ENCODE measurements around the gene SPG7. TPM values are rescaled to one million over a fixed set of nuclear protein-coding genes. Genes with fewer than 3 reads are reported as not detected.

The SPG7 gene
- total and polyA plus RNA-seq, 9 of the 15 experiments (the other 6 are each of a cell fraction or from before 2014, with no cell fraction given): 5.8 to 89.1 (median 49.4) TPM

- peak; percentile 84 to 96; a peak in 3 of 4 replicates for TF ChIP-seq ETV6 (IDR thresholded peaks at IDR 0.05; ENCODE audit: borderline replicate concordance in 1 of 2, low read depth in 2 of 2, low read length in 1 of 2)
- TF ChIP-seq ETV6 (CRISPR knock-in tag; IDR thresholded peaks at IDR 0.05; ENCODE audit: borderline replicate concordance): no peak
- TF ChIP-seq ZNF696 (CRISPR knock-in tag; conservative IDR thresholded peaks at IDR 0.05): no peak
- TF ChIP-seq ZBTB12 (CRISPR knock-in tag; IDR thresholded peaks at IDR 0.05): peak; percentile 50; the same call in 1 of the 2 replicates
- no peak for TF ChIP-seq HMG20B (CRISPR knock-in tag; IDR thresholded peaks at IDR 0.05)
- TF ChIP-seq POLR2AphosphoS5 (IDR thresholded peaks at IDR 0.05; ENCODE audit: control insufficient read depth, insufficient read depth, low read depth, low read length): peak; percentile 90
- no peak for TF ChIP-seq NEUROD1 (IDR thresholded peaks at IDR 0.05; ENCODE audit: borderline replicate concordance, low read depth, low read length, partially characterized antibody)
- no peak for TF ChIP-seq ZNF79 (CRISPR knock-in tag; IDR thresholded peaks at IDR 0.05; ENCODE audit: low read depth)
- TF ChIP-seq MAZ (CRISPR knock-in tag; conservative IDR thresholded peaks at IDR 0.05 in 1 of 2, IDR thresholded peaks at IDR 0.05 in 1 of 2): peak; percentile 50 to 62; a peak in 3 of 4 replicates
- TF ChIP-seq BRD4 (IDR thresholded peaks at IDR 0.05): no peak
- no peak for TF ChIP-seq TCFL5 (CRISPR knock-in tag; conservative IDR thresholded peaks at IDR 0.05)
- TF ChIP-seq SREBF2 (CRISPR knock-in tag; IDR thresholded peaks at IDR 0.05): no peak
- TF ChIP-seq ZNF263 (CRISPR knock-in tag; IDR thresholded peaks at IDR 0.05; ENCODE audit: borderline replicate concordance): no peak
- TF ChIP-seq ZNF584 (CRISPR knock-in tag; IDR thresholded peaks at IDR 0.05; ENCODE audit: low read depth): no peak
- no peak for TF ChIP-seq RUNX1 (IDR thresholded peaks at IDR 0.05; ENCODE audit: low read depth)
- TF ChIP-seq TSC22D4 (tag; IDR thresholded peaks at IDR 0.05): no peak
- no peak for TF ChIP-seq POLR2AphosphoS2 (IDR thresholded peaks at IDR 0.05; ENCODE audit: low read length)
- TF ChIP-seq STAT5A (IDR thresholded peaks at IDR 0.05; ENCODE audit: borderline replicate concordance, low read length): no peak
- no peak for TF ChIP-seq ZNF282 (CRISPR knock-in tag; IDR thresholded peaks at IDR 0.05)
- 0 out of 2 replicates have a peak, but pooled peaks have one; percentile 59 for TF ChIP-seq ZBTB33 (CRISPR knock-in tag; IDR thresholded peaks at IDR 0.05)
- TF ChIP-seq WHSC1 (IDR thresholded peaks at IDR 0.05; ENCODE audit: low read length): no peak
- no peak for TF ChIP-seq SAP30 (IDR thresholded peaks at IDR 0.05; ENCODE audit: borderline replicate concordance, insufficient read depth, low read depth, low read length, poor library complexity, severe bottlenecking)
- 0 out of 2 replicates have a peak, but pooled peaks have one; percentile 51 for TF ChIP-seq TARDBP (IDR thresholded peaks at IDR 0.05)
- no peak for TF ChIP-seq RFX1 (IDR thresholded peaks at IDR 0.05)
- TF ChIP-seq ZNF431 (CRISPR knock-in tag; IDR thresholded peaks at IDR 0.05): no peak
- no peak for TF ChIP-seq JUNB (CRISPR knock-in tag; conservative IDR thresholded peaks at IDR 0.05)
- no peak for TF ChIP-seq TGIF2 (CRISPR knock-in tag; IDR thresholded peaks at IDR 0.05)
These were observed 2.7 kb upstream of the SPG7 start (continued) for GRCh38 chr16:89505204-89506112.
